A549 (cell line): ENCODE results near the gene DIRAS3.

Source experiments
- EP300 ChIP-seq, 2 experiments: fragments of >200 bp; sonication (Bioruptor Twin); formaldehyde crosslinking; IDR thresholded peaks; 2 replicates in 1 of 2; 3 replicates in 1 of 2; pipeline ENCODE4 v1.6.1; 2016 to 2017
- TF ChIP-seq, protein P1 (sequence below): fragments of >200 bp; sonication (Bioruptor Twin); formaldehyde crosslinking; IDR thresholded peaks from 3 replicates; pipeline ENCODE4 v1.5.1; 2016

DNA sequence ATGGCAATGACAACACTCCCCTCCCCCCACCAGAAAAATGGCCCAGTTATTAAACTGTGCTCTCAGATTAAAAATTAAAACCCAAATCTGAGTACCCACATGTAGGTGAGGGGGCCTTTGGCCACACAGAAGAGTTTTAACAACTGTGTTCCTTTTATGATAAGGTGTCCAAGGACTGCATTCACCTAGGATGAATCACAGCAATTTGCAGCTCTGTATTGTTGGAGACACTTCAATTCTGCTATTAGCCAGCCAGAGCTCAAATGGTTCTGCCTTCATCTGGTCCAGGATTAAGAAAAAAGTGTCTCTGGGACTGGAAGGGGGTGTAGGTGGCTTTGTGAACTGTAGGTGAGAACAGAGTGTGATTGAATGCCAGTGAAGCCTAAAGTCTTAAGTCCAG is 43.3 kb upstream of the DIRAS3 start:
- TF ChIP-seq, protein P1, sequence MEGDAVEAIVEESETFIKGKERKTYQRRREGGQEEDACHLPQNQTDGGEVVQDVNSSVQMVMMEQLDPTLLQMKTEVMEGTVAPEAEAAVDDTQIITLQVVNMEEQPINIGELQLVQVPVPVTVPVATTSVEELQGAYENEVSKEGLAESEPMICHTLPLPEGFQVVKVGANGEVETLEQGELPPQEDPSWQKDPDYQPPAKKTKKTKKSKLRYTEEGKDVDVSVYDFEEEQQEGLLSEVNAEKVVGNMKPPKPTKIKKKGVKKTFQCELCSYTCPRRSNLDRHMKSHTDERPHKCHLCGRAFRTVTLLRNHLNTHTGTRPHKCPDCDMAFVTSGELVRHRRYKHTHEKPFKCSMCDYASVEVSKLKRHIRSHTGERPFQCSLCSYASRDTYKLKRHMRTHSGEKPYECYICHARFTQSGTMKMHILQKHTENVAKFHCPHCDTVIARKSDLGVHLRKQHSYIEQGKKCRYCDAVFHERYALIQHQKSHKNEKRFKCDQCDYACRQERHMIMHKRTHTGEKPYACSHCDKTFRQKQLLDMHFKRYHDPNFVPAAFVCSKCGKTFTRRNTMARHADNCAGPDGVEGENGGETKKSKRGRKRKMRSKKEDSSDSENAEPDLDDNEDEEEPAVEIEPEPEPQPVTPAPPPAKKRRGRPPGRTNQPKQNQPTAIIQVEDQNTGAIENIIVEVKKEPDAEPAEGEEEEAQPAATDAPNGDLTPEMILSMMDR, result no peak
- no peak for TF ChIP-seq EP300 (IDR thresholded peaks at IDR 0.05)
